ENCODE measurements around the gene CCDC186. TPM values are rescaled to one million over a fixed set of nuclear protein-coding genes. Genes with fewer than 3 reads are reported as not detected.

CCDC186 gene
- total RNA-seq, 1 experiment from 2014 or later = 14.3 TPM

DNA sequence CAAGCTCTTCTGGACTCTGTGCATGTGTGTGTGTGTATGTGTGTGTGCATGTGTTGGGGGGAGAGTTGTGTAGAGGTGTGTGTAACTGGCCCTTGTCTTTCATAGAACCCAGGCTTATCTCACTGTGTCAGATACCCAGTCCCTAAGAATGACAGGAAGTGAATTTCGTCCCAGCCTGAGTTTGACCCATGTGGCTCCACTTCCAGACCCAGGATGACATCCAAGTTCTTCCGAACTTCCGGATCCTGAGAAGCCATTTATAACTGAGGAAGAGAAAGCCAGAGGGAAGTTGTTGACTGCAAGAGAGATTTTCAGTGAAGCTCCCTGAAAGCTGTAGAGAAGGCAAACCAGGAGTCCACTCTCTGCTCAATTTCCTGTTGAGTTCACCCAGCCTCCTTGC is 77.1 kb downstream of the CCDC186 start:
- Histone ChIP-seq H3K9me3 (ENCODE audit: insufficient read depth, low read depth) (no peaks in the 10 kb centered on the region), H3K4me2 (no peak overlapping the region), H2AFZ (no peak overlapping the region), H3K27me3 (ENCODE audit: insufficient read depth, low read depth) (peaks cover 5% of the 10 kb centered on the region; the same call in 1 of the 2 replicates), H3K79me2 (ENCODE audit: low read depth) (no peaks in the 10 kb centered on the region), H3F3A (ENCODE audit: insufficient read depth, low read depth) (no peaks in the 10 kb centered on the region), H3K27ac (no peak overlapping the region), H3K36me3 (ENCODE audit: low read depth) (no peaks in the 10 kb centered on the region), H3K4me1 (replicated peaks; ENCODE audit: insufficient read depth) (no peaks in the 10 kb centered on the region), H3K4me3 (no peak overlapping the region), H3K9me2 (ENCODE audit: insufficient read depth) (no peaks in the 10 kb centered on the region), H4K20me1 (ENCODE audit: insufficient read depth) (no peaks in the 10 kb centered on the region)
- intact Hi-C loops (cut with micrococcal nuclease; ENCODE audit: unreplicated experiment) = no loop called here
- ChIA-PET CTCF (interaction anchor here (0.6 kb wide), 1 partner anchor 392 kb away, joined by 3 read pairs; no protein-coding TSS in a partner anchor), POLR2A (ENCODE audit: unreplicated experiment) (no interaction called here)
- DNase-seq = no peak
- BruUV-seq (replicated peaks) = no TSS peak
- TF ChIP-seq EZH2 (IDR thresholded peaks at IDR 0.05; ENCODE audit: low read depth) = no peak
- TF ChIP-seq, protein P1, sequence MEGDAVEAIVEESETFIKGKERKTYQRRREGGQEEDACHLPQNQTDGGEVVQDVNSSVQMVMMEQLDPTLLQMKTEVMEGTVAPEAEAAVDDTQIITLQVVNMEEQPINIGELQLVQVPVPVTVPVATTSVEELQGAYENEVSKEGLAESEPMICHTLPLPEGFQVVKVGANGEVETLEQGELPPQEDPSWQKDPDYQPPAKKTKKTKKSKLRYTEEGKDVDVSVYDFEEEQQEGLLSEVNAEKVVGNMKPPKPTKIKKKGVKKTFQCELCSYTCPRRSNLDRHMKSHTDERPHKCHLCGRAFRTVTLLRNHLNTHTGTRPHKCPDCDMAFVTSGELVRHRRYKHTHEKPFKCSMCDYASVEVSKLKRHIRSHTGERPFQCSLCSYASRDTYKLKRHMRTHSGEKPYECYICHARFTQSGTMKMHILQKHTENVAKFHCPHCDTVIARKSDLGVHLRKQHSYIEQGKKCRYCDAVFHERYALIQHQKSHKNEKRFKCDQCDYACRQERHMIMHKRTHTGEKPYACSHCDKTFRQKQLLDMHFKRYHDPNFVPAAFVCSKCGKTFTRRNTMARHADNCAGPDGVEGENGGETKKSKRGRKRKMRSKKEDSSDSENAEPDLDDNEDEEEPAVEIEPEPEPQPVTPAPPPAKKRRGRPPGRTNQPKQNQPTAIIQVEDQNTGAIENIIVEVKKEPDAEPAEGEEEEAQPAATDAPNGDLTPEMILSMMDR (conservative IDR thresholded peaks at IDR 0.05) = no peak

DNA sequence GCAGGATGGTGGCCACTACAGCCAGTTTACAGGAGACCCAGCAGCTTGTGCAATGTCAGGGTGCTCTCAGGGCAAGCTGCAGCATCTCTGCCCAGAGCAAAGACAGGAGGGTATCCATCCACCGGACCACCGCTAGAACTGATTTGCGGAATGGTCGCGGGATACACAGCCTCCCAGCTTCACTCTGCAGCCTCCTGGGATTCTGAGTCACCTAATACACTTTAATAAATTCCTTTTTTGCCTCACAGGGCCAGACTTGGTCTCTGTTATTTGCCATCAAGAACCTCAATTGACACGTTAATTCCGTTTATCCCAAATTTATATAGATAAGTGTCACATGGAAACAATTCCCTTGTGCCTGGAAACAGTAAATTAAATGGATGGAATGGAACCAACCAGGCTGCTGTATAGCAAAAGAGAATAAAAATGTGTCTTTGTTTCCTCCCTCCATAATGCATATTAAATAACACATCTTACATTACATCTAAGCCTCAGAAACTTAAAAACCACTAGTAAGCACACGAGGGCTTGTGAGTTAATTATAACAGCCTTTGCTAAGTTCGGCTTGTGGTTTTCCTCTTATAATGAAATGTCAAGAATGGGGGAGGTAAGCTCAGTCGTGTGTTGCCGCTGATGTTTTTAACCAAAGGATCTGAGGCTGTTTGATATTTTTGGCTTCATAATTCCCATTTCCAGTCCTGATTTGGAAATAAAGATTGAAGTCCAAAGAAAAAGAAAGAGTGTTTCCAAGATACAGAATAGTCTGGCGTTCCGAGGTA is 78.3 kb downstream of the CCDC186 start:
- no peak overlapping the region for H3K4me3 ChIP-seq
- ChIA-PET CTCF (interaction anchor here (0.6 kb wide), 1 partner anchor 390 kb away, joined by 3 read pairs; no protein-coding TSS in a partner anchor), POLR2A (ENCODE audit: unreplicated experiment) (no interaction called here)
- no peaks in the 10 kb centered on the region for H3K36me3 ChIP-seq (ENCODE audit: low read depth)
- H3F3A ChIP-seq (ENCODE audit: insufficient read depth, low read depth) = no peaks in the 10 kb centered on the region
- H4K20me1 ChIP-seq (ENCODE audit: insufficient read depth) = no peaks in the 10 kb centered on the region
- H3K4me2 ChIP-seq = no peak overlapping the region
- no peak overlapping the region for H2AFZ ChIP-seq
- no peak overlapping the region for H3K27ac ChIP-seq
- H3K27me3 ChIP-seq (ENCODE audit: insufficient read depth, low read depth) = peaks cover 5% of the 10 kb centered on the region; the same call in 1 of the 2 replicates
- no peaks in the 10 kb centered on the region for H3K9me3 ChIP-seq (ENCODE audit: insufficient read depth, low read depth)
- H3K79me2 ChIP-seq (ENCODE audit: low read depth) = no peaks in the 10 kb centered on the region
- TF ChIP-seq, protein P1 (conservative IDR thresholded peaks at IDR 0.05) = no peak
- no peak for TF ChIP-seq EZH2 (IDR thresholded peaks at IDR 0.05; ENCODE audit: low read depth)
- no peak for DNase-seq
- H3K9me2 ChIP-seq (ENCODE audit: insufficient read depth) = no peaks in the 10 kb centered on the region
- intact Hi-C loops (cut with micrococcal nuclease; ENCODE audit: unreplicated experiment) = no loop called here
- H3K4me1 ChIP-seq (replicated peaks; ENCODE audit: insufficient read depth) = no peaks in the 10 kb centered on the region
- BruUV-seq (replicated peaks) = no TSS peak

DNA sequence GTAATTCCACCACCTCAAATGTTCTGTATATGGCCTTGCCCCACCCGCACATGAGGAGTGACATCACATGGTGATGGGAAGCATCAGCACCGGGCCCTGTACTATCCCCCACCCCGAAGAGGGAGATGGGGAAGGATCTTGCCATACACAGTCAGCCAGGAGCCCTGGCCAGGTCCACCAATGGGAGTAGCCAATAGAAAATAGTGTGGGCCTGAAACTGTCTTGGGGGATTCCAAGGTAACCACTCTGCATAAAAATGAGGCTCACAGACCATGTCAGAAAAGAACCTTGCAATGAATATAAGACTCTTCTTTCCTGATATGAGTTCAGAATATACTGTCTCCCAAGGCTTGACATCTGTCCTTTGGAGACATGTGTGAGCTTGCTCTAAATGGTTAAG is 79.2 kb downstream of the CCDC186 start:
- Histone ChIP-seq H3K9me2 (ENCODE audit: insufficient read depth) (no peaks in the 10 kb centered on the region), H3K27me3 (ENCODE audit: insufficient read depth, low read depth) (no peaks in the 10 kb centered on the region), H2AFZ (no peak overlapping the region), H3K4me2 (no peak overlapping the region), H3K27ac (no peak overlapping the region), H3K4me1 (replicated peaks; ENCODE audit: insufficient read depth) (no peaks in the 10 kb centered on the region), H3K36me3 (ENCODE audit: low read depth) (no peaks in the 10 kb centered on the region), H4K20me1 (ENCODE audit: insufficient read depth) (no peaks in the 10 kb centered on the region), H3K9me3 (ENCODE audit: insufficient read depth, low read depth) (no peaks in the 10 kb centered on the region), H3K4me3 (no peak overlapping the region), H3F3A (ENCODE audit: insufficient read depth, low read depth) (no peaks in the 10 kb centered on the region), H3K79me2 (ENCODE audit: low read depth) (no peaks in the 10 kb centered on the region)
- CTCF ChIA-PET = no interaction called here
- DNase-seq = no peak
- BruUV-seq (replicated peaks) = no TSS peak
- TF ChIP-seq, protein P1 (conservative IDR thresholded peaks at IDR 0.05) = no peak
- no peak for TF ChIP-seq EZH2 (IDR thresholded peaks at IDR 0.05; ENCODE audit: low read depth)
- POLR2A ChIA-PET (ENCODE audit: unreplicated experiment) = no interaction called here
- intact Hi-C loops (cut with micrococcal nuclease; ENCODE audit: unreplicated experiment) = no loop called here

Data from PC-9 (cell line).